ENCODE measurements around the gene ME1.

- TF ChIP-seq, protein P1, sequence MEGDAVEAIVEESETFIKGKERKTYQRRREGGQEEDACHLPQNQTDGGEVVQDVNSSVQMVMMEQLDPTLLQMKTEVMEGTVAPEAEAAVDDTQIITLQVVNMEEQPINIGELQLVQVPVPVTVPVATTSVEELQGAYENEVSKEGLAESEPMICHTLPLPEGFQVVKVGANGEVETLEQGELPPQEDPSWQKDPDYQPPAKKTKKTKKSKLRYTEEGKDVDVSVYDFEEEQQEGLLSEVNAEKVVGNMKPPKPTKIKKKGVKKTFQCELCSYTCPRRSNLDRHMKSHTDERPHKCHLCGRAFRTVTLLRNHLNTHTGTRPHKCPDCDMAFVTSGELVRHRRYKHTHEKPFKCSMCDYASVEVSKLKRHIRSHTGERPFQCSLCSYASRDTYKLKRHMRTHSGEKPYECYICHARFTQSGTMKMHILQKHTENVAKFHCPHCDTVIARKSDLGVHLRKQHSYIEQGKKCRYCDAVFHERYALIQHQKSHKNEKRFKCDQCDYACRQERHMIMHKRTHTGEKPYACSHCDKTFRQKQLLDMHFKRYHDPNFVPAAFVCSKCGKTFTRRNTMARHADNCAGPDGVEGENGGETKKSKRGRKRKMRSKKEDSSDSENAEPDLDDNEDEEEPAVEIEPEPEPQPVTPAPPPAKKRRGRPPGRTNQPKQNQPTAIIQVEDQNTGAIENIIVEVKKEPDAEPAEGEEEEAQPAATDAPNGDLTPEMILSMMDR (IDR thresholded peaks at IDR 0.05 in 2 of 3, conservative IDR thresholded peaks at IDR 0.05 in 1 of 3; ENCODE audit: borderline replicate concordance in 1 of 3, insufficient read depth in 1 of 3, low read depth in 2 of 3, low read length in 2 of 3) = no peak
- TF ChIP-seq EZH2 (IDR thresholded peaks at IDR 0.05) (no peak), RAD21 (IDR thresholded peaks at IDR 0.05; ENCODE audit: low read depth) (no peak), ZNF274 (IDR thresholded peaks at IDR 0.05; ENCODE audit: low read depth, low read length) (no peak), EZH2phosphoT487 (IDR thresholded peaks at IDR 0.05; ENCODE audit: borderline replicate concordance) (no peak)
Measured at GRCh38 chr6:83403191-83403590, 27.7 kb downstream of the ME1 start.
